GM12878 (cell line): ENCODE data around the gene CCL4. TPM values are rescaled to one million over a fixed set of nuclear protein-coding genes. Genes with fewer than 3 reads are reported as not detected.
"Not testable (repeated sequence)": the region's sequence is repeated elsewhere in the genome, so short reads cannot be mapped to it uniquely, and the experiment has no call there.

Experiments
- ATAC-seq: fragments of 200-7000 bp; cut with Tn5 transposase; 3 replicates; pipeline ENCODE4 v1.9.1; 2020; ENCODE audit warnings: mild to moderate bottlenecking, moderate library complexity
- BruUV-seq: library from RNA; stranded (reverse); fragments of 400-500 nt; replicated peaks from 2 replicates; lab custom pipeline; 2021; lab: Mats Ljungman, UMichigan
- CTCF ChIA-PET: fragments of 300-600 bp; sonication (Branson Sonifier 250); formaldehyde crosslinking; extraction: SDS; loops from one replicate; lab custom pipeline; 2021; ENCODE audit warnings: inconsistent platforms; lab: Yijun Ruan, JAX
- POLR2A ChIA-PET: fragments of 350-600 bp; formaldehyde crosslinking; extraction: SDS; loops from one replicate; lab custom pipeline; 2021; ENCODE audit warnings: inconsistent platforms; lab: Charles Lee
- RAD21 ChIA-PET: fragments of 300-600 bp; sonication (Branson Sonifier 250); formaldehyde crosslinking; loops from one replicate; lab custom pipeline; 2023; ENCODE audit warnings: antibody characterized with exemption; ENCODE audit not compliant: unreplicated experiment; lab: Charles Lee
- SMC1A ChIA-PET: fragments of 300-600 bp; sonication (Branson Sonifier 250); formaldehyde crosslinking; loops from one replicate; lab custom pipeline; 2023; ENCODE audit not compliant: unreplicated experiment, uncharacterized antibody; lab: Charles Lee
- DNase-seq: peaks from one replicate; pipeline ENCODE4 v3.0.0-alpha.2; 2011; ENCODE audit warnings: low read depth, low spot score
- FAIRE-seq: peaks from 3 replicates; lab custom pipeline; 2011; peaks lifted over from hg19 to GRCh38; lab: Jason Lieb, UNC
- H2AFZ ChIP-seq: 2 replicates; pipeline ENCODE4 v1.6.0; 2011; ENCODE audit warnings: low read depth, low read length, control low read depth; ENCODE audit not compliant: control insufficient read depth
- H3K27ac ChIP-seq: 2 replicates; pipeline ENCODE4 v1.5.1; 2011; ENCODE audit warnings: control low read depth; ENCODE audit not compliant: control insufficient read depth, insufficient read depth
- H3K27me3 ChIP-seq, 2 experiments: replicated peaks in 1 of 2; 2 replicates each; pipeline versions ENCODE4 v1.6.0 to v1.6.1; 2011; ENCODE audit warnings: low read length in 1 of 2; ENCODE audit not compliant: control insufficient read depth in 2 of 2, insufficient read depth in 2 of 2
- H3K36me3 ChIP-seq, 2 experiments: 2 replicates each; pipeline ENCODE4 v1.5.1; 2011; ENCODE audit warnings: low read length in 1 of 2; ENCODE audit not compliant: control insufficient read depth in 2 of 2, insufficient read depth in 2 of 2
- H3K4me1 ChIP-seq: 2 replicates; pipeline ENCODE4 v1.6.1; 2011; ENCODE audit warnings: mild to moderate bottlenecking, low read length, moderate library complexity, mixed read lengths; ENCODE audit not compliant: control insufficient read depth, insufficient read depth
- H3K4me2 ChIP-seq: 2 replicates; pipeline ENCODE4 v1.6.0; 2011; ENCODE audit warnings: control low read depth; ENCODE audit not compliant: control insufficient read depth, insufficient read depth
- H3K4me3 ChIP-seq: fragments of 200-600 bp; sonication (generic); 2 replicates; pipeline ENCODE4 v1.5.1; 2016
- H3K79me2 ChIP-seq: 2 replicates; pipeline ENCODE4 v1.6.0; 2011; ENCODE audit warnings: low read length; ENCODE audit not compliant: control insufficient read depth, insufficient read depth
- H3K9ac ChIP-seq: 2 replicates; pipeline ENCODE4 v1.8.0; 2011; ENCODE audit warnings: low read length, control low read depth, mixed read lengths; ENCODE audit not compliant: control insufficient read depth, insufficient read depth
- H3K9me3 ChIP-seq: replicated peaks from 3 replicates; pipeline ENCODE4 v1.5.1; 2011; ENCODE audit warnings: mild to moderate bottlenecking, low read length; ENCODE audit not compliant: control insufficient read depth, insufficient read depth
- H4K20me1 ChIP-seq: 2 replicates; pipeline ENCODE4 v1.6.0; 2011; ENCODE audit not compliant: control insufficient read depth, insufficient read depth
- BCL11A ChIP-seq: IDR thresholded peaks from 2 replicates; pipeline ENCODE4 v1.6.1; 2011; ENCODE audit warnings: low read depth, low read length
- RUNX3 ChIP-seq: IDR thresholded peaks from 2 replicates; pipeline ENCODE4 v1.6.1; 2012; ENCODE audit warnings: low read length, inconsistent platforms
- WGBS: methylation state at CpG from one replicate; pipeline ENCODE4 v1.1.6; 2016; ENCODE audit warnings: low lambda C conversion rate; ENCODE audit not compliant: insufficient replicate concordance, insufficient coverage; ENCODE audit errors: missing lambda C conversion rate; 5-methylcytosine and 5-hydroxymethylcytosine counted together
- in situ Hi-C: fragments of 300-500 bp; cut with MboI; formaldehyde crosslinking; loops from 9 replicates; pipeline ENCODE4 v1.14.3; 2018; ENCODE audit warnings: mixed read lengths
- intact Hi-C: fragments of 100-400 bp; cut with micrococcal nuclease; formaldehyde crosslinking; loops from one replicate; pipeline ENCODE4 v1.14.2; 2022; ENCODE audit not compliant: unreplicated experiment
- polyA plus RNA-seq, 11 experiments: library from polyadenylated mRNA; depleted of rRNA in 4 of 11; unstranded in 6 of 11; stranded (reverse) in 5 of 11; fragments of >200 nt; fragmentation: Nextera tagmentation in 4 of 11; fragmentation: Illumina TruSeq in 1 of 11; extraction: Ambion mirVana in 4 of 11; extraction: Trizol in 1 of 11; gene quantifications; 1 replicate in 1 of 11; 2 replicates in 10 of 11; pipeline versions ENCODE4 v1.2.1 to v1.2.3, GENCODE V29; 2011 to 2016; ENCODE audit warnings: inconsistent platforms in 2 of 11, missing spikeins in 2 of 11, low read depth in 1 of 11
- total RNA-seq, 4 experiments: library from RNA; depleted of rRNA in 3 of 4; stranded (reverse); fragments of >200 nt in 3 of 4; fragmentation: Illumina TruSeq in 1 of 4; extraction: Trizol in 1 of 4; gene quantifications; 2 replicates each; pipeline versions ENCODE4 v1.2.1 to v1.2.3, GENCODE V29; 2013 to 2021

CCL4 gene
- total and polyA plus RNA-seq, 10 of the 15 experiments (the other 5 are each of a cell fraction or from before 2014, with no cell fraction given): 18.7 to 741 (median 79.4) TPM

DNA sequence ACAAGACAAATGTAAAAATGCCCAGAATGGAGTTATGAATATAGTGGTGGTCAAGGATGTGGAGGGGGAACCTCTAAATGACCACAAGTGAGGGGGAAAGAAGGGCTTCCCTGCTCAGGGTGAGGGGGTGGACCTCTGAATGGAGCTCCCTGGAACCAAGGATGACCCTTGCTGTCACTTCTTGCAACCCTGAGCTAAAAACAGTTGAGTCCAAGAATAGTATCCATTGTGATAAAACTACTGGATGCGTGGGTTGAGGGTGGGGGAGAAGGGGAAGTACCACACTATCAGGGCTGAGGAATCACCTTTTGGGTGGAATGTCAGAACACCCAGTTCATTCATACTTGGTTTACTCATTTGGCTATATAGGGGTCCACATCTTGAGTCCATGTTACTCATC lies 4.6 kb upstream of the CCL4 start:
- FAIRE-seq, BruUV-seq, H4K20me1 ChIP-seq, DNase-seq, H3K36me3 ChIP-seq, H3K9ac ChIP-seq, ATAC-seq, H3K79me2 ChIP-seq, H3K9me3 ChIP-seq, CTCF ChIA-PET, intact Hi-C loops, H2AFZ ChIP-seq, H3K4me3 ChIP-seq, H3K27ac ChIP-seq, H3K4me2 ChIP-seq, in situ Hi-C loops, H3K27me3 ChIP-seq: not testable (repeated sequence)
- RAD21 ChIA-PET: interaction anchor here (0.7 to 0.9 kb wide), 2 partner anchors 9 to 12 kb away, joined by 3 to 4 read pairs; partner anchors contain the start of gene CCL3
- WGBS: 56% methylated on average over 1 of the region's 1 CpG
- TF ChIP-seq RUNX3: peak; percentile 39
- TF ChIP-seq BCL11A: peak; percentile 11; the same call in 1 of the 2 replicates
- SMC1A ChIA-PET: interaction anchor here (1.5 to 2.3 kb wide), 3 partner anchors 26 to 50 kb away, joined by 7 to 8 read pairs (median 7); no protein-coding TSS in a partner anchor
- POLR2A ChIA-PET: interaction anchor here (1.3 to 1.6 kb wide), 2 partner anchors 13 to 47 kb away, joined by 3 to 4 read pairs; no protein-coding TSS in a partner anchor
- H3K4me1 ChIP-seq: peaks cover 30% of the 10 kb centered on the region

DNA sequence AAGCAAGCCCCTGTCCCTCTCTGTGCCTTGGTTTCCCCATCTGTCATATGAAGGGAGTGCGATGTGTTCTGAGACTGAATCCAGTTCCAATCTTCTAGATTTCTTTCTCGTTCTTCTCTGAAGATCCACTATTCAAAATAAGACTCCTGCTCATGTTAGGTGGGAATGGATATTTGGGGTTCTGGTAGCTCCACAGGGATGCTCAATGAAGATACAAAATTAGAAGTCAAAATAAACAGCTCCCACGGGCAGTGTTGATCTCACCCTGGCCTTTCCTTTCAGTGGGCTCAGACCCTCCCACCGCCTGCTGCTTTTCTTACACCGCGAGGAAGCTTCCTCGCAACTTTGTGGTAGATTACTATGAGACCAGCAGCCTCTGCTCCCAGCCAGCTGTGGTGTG lies 619 bp downstream of the CCL4 start:
- H2AFZ ChIP-seq, DNase-seq, H3K9ac ChIP-seq, in situ Hi-C loops, intact Hi-C loops, H3K27ac ChIP-seq, FAIRE-seq, H4K20me1 ChIP-seq, H3K27me3 ChIP-seq, H3K4me3 ChIP-seq, H3K79me2 ChIP-seq, H3K9me3 ChIP-seq, BruUV-seq, H3K36me3 ChIP-seq: not testable (repeated sequence)
- ATAC-seq: peak; percentile 35
- SMC1A ChIA-PET: interaction anchor here (0.8 to 5.5 kb wide), 9 partner anchors 12 to 126 kb away, joined by 3 to 39 read pairs (median 5); no protein-coding TSS in a partner anchor
- RAD21 ChIA-PET: interaction anchor here (0.9 to 3.3 kb wide), 7 partner anchors 13 to 44 kb away, joined by 3 to 11 read pairs (median 6); partner anchors contain the start of gene CCL3
- POLR2A ChIA-PET: interaction anchor here (1.0 kb wide), 1 partner anchor 14 kb away, joined by 3 read pairs; no protein-coding TSS in a partner anchor
- H3K4me2 ChIP-seq: 0 out of 2 replicates have a peak overlapping the region, but pooled peaks have one; percentile 17
- peaks cover 19% of the 10 kb centered on the region for H3K4me1 ChIP-seq
- CTCF ChIA-PET: interaction anchor here (1.0 to 3.1 kb wide), 5 partner anchors 14 to 135 kb away, joined by 5 to 25 read pairs (median 8); partner anchors contain the start of gene CCL3
- 82% methylated on average over 7 of the region's 7 CpGs for WGBS
